ENCODE results near the gene PCDHGA6. TPM values are rescaled to one million over a fixed set of nuclear protein-coding genes. Genes with fewer than 3 reads are reported as not detected.
A peak's percentile ranks its signal among the peaks of the same experiment; 100 is the strongest.
"Not testable (repeated sequence)": the region's sequence is repeated elsewhere in the genome, so short reads cannot be mapped to it uniquely, and the experiment has no call there.

PCDHGA6 gene
- total RNA-seq, 4 donors from 2014 or later = 0.83 to 1.6 (median 1.6) TPM

GRCh38 chr5:141338538-141339306, 35.0 kb upstream of the PCDHGA6 start, which contains the start of gene PCDHGA2:
Gene PCDHGA2 (plus strand): TSS chr5:141338760.
- DNase-seq (no peak), ATAC-seq (peak; percentile 45 to 66)
- Histone ChIP-seq H3K27me3 (peaks cover under 1 to 11% (median 10%) of the 10 kb centered on the region in 3 donors), H3K9me3 (peaks cover 0 to 18% (median 0%) of the 10 kb centered on the region in 3 donors), H3K4me1 (no peaks in the 10 kb centered on the region), H3K27ac (peak within 1 kb of the TSS; percentile 30 to 77 (median 70)), H3K36me3 (no peaks in the 10 kb centered on the region), H3K4me3 (peak within 1 kb of the TSS; percentile 12 to 58 (median 48))
- intact Hi-C loops (cut with DNase I; ENCODE audit: low total_unique reads) = no loop called here
- in situ Hi-C loops (cut with MboI; ENCODE audit: low sequenced_read_pairs in 4 of 4) = no loop called here
- TF ChIP-seq CTCF (IDR thresholded peaks at IDR 0.05 in 4 of 5, conservative IDR thresholded peaks at IDR 0.05 in 1 of 5) (peak; percentile 40 to 64 (median 60)), POLR2A (IDR thresholded peaks at IDR 0.05) (no peak)

DNA sequence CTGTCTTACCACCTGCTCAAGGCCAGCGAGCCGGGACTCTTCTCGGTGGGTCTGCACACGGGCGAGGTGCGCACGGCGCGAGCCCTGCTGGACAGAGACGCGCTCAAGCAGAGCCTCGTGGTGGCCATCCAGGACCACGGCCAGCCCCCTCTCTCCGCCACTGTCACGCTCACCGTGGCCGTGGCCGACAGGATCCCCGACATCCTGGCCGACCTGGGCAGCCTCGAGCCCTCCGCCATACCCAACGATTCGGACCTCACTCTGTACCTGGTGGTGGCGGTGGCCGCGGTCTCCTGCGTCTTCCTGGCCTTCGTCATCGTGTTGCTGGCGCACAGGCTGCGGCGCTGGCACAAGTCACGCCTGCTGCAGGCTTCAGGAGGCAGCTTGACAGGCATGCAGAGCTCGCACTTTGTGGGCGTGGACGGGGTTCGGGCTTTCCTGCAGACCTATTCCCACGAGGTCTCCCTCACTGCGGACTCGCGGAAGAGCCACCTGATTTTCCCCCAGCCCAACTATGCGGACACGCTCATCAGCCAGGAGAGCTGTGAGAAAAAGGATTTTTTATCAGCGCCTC, 32.8 kb upstream of the PCDHGA6 start:
- in situ Hi-C loops (cut with MboI; ENCODE audit: low sequenced_read_pairs in 4 of 4) = loop anchor here in 1 of 4 donors (10.0 kb wide), 1 partner anchor 224 kb away; no protein-coding TSS in a partner anchor
- H3K4me1 ChIP-seq; intact Hi-C loops (cut with DNase I; ENCODE audit: low total_unique reads); DNase-seq; H3K27ac ChIP-seq; H3K4me3 ChIP-seq; ATAC-seq; H3K36me3 ChIP-seq: not testable (repeated sequence)
- Histone ChIP-seq H3K27me3 (peaks cover 5 to 17% (median 8%) of the 10 kb centered on the region in 3 donors), H3K9me3 (peaks cover 0 to 25% (median 0%) of the 10 kb centered on the region in 3 donors)

- Histone ChIP-seq H3K36me3 (no peaks in the 10 kb centered on the region), H3K27ac (peak overlapping the region in 2 of 4 donors; percentile 8 to 15), H3K4me1 (no peaks in the 10 kb centered on the region), H3K4me3 (no peak overlapping the region), H3K27me3 (peaks cover 7 to 17% (median 8%) of the 10 kb centered on the region in 3 donors), H3K9me3 (peaks cover 0 to 25% (median 0%) of the 10 kb centered on the region in 3 donors)
- no peak for ATAC-seq
- intact Hi-C loops (cut with DNase I; ENCODE audit: low total_unique reads) (no loop called here), in situ Hi-C loops (cut with MboI; ENCODE audit: low sequenced_read_pairs in 4 of 4) (loop anchor here in 1 of 4 donors (10.0 kb wide), 1 partner anchor 222 kb away; no protein-coding TSS in a partner anchor)
- no peak for TF ChIP-seq POLR2A (IDR thresholded peaks at IDR 0.05)
- no peak for TF ChIP-seq CTCF (IDR thresholded peaks at IDR 0.05 in 4 of 5, conservative IDR thresholded peaks at IDR 0.05 in 1 of 5)
- DNase-seq = no peak
Measured at GRCh38 chr5:141342773-141343172, 30.9 kb upstream of the PCDHGA6 start.

DNA sequence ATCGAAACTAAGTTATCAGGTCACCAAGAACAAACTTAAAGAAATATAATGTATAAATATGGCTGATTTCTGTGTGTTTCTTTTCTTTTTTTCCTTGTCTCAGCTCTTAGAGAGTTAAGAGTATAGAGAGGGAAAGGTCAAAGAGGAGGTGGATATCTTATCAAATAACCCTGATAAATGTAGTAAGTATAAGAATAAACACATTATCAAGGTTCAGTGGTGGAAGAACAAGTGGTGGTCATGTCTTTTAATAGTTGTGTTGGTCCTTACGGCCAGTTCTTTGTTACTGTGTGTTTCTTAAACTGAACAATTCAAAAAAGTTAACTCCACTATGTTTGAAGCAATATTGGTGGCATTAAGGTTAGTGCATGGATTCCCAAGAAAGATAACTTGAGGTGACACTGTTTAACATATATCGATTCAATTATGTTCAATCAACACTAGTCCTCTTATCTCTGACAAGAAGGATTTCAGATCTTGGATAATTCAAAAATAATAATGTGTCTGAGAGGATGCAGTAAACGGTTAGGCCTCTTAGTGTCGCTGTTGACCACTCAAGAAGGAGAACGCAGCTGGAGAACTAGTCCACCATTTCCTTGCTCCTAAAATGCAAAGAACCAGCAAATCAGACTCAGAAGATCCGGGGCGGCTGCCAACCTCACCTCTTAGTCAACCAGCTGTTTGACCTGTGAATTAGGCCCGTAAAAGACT, 30.3 kb upstream of the PCDHGA6 start, which contains the start of gene PCDHGA3:
Gene PCDHGA3 (plus strand): TSS at position 588 of the 711 bp plus-strand sequence. CDS start 205 bp downstream, outside the sequence.
- Histone ChIP-seq H3K4me3 (peak within 1 kb of the TSS; percentile 34 to 57 (median 44)), H3K27me3 (peaks cover 4 to 13% (median 8%) of the 10 kb centered on the region in 3 donors), H3K9me3 (peaks cover 0 to 25% (median 0%) of the 10 kb centered on the region in 3 donors), H3K36me3 (no peaks in the 10 kb centered on the region), H3K27ac (peak within 1 kb of the TSS; percentile 56 to 73 (median 63)), H3K4me1 (no peaks in the 10 kb centered on the region)
- in situ Hi-C loops (cut with MboI; ENCODE audit: low sequenced_read_pairs in 4 of 4) (loop anchor here in 1 of 4 donors (10.0 kb wide), 1 partner anchor 221 kb away; no protein-coding TSS in a partner anchor), intact Hi-C loops (cut with DNase I; ENCODE audit: low total_unique reads) (no loop called here)
- ATAC-seq = peak; percentile 12 to 76
- TF ChIP-seq POLR2A (IDR thresholded peaks at IDR 0.05) (no peak), CTCF (IDR thresholded peaks at IDR 0.05 in 4 of 5, conservative IDR thresholded peaks at IDR 0.05 in 1 of 5) (peak in 4 of 5 experiments; percentile 29 to 46 (median 44))
- no peak for DNase-seq
